GM21576 (cell line): Measurements from ENCODE around the gene CFDP1.
A peak's percentile ranks its signal among the peaks of the same experiment; 100 is the strongest.

Experiments used
- ATAC-seq: cut with Tn5 transposase; IDR thresholded peaks from one replicate; pipeline ENCODE4 v1.9.1; 2021; ENCODE audit warnings: mild to moderate bottlenecking, moderate library complexity; ENCODE audit not compliant: unreplicated experiment

CFDP1 gene

DNA sequence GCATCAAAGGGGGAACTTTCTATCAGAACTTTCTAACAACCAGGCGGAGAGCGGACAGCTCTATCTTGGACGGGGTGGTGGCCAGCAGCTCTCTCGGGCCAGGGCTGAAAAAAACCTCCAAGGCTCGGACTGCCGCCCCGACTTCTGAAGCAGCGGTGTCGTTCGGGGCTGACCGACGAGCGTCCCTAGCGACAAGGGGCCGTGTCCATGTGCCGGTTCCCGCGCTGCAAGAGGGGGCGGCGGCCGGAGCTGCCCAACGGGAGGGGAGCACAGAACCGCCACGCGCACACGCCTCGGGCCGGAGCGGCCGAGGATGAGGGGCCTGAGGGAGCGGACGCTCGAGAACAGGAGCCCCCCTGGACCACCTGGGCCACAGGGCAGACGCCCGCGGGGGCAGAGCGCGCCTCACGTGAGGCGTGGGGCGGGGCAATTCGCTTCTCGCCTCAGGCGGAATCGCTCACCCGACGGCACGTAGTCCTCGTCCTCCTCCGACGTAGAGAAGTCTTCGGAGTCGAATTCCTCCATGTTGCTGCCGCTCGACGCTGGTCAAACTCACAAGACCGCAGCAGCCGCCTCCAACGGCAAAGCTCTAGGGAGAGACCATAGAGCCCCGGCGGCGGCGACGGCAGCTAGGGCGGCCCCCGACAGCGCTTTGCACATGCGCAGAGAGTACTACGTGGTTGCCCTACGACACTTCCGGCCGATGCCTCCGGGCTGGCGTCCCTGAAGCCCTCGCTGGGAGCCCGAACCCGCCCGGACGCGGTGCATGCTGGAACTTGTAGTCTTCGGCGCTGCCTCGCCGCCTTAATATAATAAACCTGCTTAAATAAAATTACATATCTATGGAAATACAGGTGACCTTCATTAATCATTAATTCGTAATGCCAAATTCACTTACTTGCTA lies at the start of gene CFDP1:
Gene CFDP1 (minus strand): TSS at position 676 of the 904 bp plus-strand sequence. CDS start 151 bp downstream, at position 525.
- ATAC-seq = peak; percentile 93

DNA sequence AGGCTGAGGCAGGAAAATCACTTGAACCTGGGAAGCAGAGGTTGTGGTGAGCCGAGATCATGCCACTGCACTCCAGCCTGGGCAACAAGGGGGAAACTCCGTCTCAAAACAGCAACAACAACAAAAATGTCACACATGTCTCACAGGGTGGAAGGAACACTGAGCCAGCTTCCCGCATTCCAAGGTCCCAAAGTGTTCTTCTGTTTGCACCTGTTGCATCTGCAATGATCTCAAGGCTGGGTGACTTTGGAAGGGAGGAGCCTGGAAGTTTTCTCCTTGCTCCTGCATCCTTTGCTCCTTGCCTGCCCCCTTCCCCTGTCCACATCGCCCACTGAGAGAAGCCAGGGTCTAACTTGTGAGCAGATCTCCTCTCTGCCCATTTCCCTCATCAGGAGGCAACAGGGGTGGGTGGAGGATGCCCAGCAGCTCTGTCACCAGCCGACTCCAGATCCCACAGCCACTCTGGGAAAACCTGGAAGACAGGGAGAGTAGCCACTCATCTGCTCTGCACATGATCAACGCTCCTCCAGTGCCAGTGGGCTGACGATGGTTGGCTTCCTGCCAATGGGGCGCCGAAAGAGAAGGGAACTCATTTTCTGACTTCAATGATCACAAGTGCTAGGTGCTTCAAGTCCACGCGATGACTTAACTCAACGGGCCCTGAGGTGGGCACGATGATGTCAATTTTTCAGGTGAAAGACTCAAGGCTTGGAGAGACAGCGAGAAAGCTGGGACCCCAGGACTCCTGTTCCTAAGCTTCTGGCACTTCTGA lies 49.3 kb upstream of the CFDP1 start:
- ATAC-seq = no peak

DNA sequence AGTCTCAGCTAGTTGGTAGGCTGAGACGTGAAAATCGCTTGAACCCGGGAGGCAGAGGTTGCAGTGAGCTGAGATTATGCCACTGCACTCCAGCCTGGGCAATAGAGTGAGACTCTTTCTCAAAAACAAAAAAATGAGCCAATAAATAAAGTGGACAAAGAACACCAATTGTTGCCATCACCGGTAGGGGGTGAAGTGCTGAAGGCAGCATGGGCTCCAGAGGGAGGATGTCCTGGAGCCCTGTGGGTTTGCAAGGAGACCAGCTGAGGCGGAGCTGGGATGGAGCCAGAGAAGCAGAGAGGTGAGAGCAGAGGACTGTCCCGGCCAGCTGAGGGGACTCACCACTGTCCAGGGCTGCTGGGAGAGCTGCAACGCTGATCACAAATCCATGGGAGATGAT lies 48.2 kb upstream of the CFDP1 start:
- ATAC-seq = no peak

DNA sequence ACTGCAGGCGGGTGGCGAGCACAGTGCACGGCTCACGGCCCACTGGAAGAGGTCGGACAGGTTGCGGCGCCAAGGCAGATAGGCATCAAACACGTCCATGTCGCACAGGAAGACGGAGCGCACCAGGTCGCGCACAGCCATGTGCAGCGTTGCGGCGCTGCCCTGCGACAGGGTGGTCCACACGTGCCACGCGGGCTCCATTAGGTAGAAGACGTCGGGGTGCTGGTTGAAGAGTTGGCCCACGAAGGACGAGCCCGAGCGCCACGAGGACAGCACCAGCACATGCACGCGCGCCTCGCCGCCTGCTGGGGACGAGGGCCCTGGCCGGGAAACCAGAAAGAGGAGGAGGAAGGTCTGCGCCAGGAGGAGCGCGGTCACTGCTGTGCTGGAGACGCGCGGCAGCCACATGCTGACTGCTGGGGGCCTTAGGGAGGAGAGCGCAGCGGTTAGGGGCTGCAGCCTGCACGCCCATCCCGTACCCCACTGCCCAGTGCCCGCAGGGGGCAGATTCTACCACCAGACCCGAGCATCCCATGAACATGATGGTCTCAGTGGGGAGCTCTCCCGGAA lies 46.2 kb upstream of the CFDP1 start:
- no peak for ATAC-seq

DNA sequence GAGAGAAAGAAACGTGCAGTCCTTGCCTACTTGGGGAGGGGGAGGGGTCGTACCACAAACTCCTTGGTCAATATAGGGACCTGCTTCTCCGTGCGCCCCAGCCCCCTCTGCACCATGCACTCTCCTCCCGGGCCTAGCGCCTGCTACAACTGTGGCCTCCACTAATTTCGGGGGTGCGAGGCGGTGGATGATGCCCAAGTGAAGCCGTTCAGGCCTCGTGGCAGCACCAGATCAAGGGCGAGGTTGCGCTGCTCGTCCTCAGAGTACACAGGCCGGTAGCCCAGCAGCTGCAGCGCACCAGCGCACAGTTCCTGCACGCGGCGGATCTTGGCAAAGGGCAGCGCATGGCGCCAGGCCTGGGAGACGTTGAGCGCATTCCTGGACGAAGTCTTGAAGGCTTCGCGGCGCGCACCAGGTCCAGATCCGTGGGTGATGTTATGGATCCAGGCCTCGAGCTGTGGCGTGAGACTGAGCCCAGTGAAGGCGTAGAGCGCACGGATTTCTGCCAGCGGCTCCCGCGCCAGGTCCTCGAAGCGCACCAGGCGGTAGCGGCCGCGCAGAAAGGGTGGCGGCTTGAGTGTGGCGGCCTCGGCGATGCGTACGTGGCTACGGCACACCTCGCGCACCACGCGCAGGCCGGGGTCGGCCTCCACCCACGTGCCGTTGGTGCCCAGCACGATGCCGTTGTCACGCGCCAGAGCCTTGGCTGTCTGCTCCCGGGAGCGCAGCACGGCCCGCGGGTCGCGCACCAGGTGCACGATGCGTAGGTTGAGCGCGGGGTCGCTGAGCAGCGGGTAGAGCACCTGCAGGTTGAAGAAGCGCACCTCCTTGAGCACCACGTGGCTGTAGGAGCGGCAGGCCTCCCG lies 45.4 kb upstream of the CFDP1 start:
- ATAC-seq = no peak

DNA sequence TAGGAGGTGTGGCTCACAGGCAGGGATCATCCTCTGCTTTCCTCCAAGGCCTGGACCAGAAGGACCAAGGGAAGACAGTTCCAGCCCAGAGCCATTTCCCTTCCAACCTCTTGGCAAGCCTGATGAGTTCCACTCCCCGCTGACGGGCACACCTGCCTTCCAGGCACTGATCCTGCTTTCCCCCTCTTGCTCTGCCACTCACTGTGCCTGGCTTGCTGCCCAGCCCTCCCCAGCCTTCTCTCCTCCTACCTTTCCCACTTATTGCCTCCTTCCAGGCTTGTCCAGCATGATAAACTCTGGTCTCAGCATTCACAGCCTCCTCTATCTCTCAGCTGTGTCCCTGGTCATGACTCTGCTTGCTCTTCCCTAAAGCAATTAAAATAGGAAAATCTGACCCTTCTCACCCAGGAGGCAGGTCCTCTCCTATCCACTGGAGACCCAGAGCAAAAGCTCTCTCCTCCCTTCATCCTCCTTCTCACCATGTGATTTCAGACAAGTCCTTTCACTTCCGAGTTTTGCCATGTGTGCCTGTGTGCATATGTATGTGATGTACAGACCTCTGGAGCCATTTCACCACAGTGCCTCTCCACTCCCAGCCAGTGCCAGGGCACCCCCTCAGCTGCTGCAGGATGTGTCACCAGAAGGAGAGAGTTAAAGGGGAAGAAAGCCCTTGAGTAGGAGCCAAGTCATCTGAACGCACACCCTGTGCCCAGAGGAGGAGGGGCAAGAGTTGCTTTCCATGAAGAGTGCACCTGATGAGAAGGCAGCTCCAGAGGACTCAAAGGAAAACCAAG lies 44.6 kb upstream of the CFDP1 start:
- no peak for ATAC-seq

DNA sequence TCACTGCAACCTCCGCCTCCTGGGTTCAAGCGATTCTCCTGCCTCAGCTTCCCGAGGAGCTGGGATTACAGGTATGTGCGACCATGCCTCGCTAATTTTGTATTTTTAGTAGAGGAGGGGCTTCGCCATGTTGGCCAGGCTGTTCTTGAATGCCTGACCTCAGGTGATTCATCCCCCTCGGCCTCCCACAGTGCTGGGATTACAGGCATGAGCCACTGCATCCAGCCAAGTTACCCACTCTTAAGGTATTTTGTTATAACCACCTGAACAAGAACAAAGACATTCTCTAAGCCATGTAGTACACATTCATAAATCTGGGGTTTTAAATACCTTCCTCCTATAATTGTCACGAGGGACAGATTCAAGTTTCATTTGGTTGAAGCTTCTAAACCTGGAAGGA lies 43.5 kb upstream of the CFDP1 start:
- ATAC-seq = no peak

DNA sequence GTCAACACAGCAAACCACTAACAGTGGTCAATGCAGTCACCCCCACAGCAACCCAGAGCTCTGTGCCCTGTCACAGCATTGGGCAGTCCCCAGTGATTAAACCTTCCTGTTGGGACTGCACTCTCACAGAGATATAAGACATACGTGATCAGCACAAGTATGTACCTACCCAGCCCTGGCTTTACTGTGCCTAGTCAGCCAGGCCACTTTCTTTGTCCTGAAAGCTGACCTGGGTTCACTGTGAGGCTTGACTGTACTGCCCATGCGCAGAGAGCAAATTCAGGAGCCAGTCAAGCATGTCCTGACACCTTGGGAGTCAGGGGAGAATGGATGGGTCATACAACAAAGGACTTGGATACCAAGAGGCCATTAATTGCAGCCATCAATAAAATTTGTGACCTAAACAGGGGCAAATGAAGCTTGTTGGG lies 42.1 kb upstream of the CFDP1 start:
- ATAC-seq = no peak

DNA sequence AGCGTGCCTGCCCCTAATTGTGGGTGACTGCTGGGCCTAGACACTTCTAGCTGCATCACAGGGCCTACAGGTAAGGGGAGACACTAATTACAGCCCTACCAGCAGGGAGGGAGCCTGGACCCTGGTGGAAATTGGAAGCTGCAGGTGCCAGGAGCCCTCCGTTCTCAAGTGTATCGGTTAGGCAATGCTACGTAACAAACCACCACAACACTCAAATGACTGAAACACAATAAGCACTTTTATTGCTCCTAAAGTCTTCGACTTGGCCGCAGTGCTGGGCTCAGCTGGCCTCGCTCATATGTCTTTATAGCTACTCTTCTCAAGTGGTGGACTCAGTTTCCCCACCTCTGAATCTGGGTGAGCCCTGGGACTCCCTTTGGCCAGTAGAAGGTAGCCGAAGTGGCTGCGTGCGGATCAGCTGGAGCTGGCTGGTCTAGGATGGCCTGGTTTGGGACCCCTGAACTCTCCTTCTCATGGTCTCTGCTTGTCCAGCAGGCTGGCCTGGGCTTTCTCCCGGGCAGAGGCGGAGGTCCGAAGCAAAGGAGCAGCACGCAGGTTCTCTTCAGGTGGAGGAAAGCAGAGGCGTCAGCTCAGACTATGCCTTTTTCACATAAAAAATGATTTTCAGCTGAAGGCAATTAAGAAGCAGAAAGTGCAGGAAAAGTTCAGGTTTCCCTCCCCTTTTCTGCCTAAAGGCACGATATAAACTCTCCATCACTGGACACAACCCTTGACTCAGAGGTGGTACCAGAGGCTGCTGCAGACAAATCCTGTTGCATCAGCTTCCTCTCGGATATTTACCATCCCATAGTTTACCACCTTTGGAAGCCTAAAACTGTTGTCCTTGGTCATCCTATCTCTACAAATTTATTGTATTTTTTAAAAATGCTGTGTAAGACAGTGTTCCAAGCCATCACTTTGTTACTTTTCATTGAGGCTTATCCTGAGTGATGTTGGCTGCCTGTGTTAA lies 39.9 kb upstream of the CFDP1 start:
- no peak for ATAC-seq

DNA sequence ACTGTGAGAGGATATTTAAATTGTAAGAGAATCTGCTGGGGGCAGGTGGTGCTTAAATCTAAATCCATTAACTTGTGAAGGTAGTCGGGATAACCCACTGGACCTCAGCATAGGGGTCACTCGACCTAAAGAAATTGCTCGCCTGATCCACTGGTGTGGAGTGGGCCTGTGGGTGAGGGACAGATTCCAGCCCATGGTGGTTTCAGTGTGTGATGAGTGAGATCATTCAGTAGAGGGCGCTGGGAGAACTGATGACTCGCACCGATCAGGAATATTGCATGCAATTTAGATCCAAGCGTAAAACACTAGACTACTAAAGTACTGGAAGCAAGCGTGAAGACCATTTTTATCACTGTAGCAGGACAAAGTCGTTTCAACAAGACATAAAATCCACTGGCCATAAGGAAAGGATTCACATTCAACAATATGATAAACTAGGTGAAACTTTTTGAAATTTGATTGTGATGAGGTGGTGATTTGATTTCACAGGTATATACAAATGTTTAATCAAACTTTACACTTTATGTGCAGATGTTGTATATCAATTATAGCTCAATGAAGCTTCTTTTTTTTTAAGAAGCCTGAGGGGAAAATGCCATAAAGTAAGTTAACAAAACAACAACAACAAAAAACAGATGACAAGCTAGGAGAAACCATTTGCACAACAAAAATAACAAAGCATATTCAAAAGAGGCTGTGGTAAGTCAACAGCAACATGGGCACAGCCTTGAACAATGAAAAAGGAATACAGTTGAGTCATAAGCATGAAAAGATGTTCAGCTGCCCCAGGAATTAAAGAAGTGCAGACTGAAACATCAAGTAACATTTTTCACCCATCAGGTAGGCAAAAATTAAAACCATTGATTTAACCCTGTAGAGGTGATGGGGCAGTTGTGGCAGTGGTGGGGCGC lies 38.7 kb upstream of the CFDP1 start:
- no peak for ATAC-seq

DNA sequence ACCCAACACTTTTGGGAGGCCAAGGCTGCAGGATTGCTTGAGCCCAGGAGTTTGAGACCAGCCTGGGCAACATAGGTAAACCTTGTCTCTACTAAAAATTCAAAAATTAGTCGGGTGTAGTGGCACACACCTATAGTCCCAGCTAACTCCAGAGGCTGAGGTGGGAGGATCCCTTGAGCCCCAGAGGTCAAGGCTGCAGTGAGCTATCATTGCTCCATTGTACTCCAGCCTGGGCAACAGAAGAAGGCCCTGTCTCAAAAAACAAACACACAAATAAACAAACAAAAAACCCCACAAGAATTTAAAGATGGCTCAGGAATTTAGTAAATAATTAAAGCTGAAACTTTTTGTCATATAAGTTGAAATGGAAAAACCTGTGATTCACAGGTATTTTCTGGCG lies 33.5 kb upstream of the CFDP1 start:
- no peak for ATAC-seq

DNA sequence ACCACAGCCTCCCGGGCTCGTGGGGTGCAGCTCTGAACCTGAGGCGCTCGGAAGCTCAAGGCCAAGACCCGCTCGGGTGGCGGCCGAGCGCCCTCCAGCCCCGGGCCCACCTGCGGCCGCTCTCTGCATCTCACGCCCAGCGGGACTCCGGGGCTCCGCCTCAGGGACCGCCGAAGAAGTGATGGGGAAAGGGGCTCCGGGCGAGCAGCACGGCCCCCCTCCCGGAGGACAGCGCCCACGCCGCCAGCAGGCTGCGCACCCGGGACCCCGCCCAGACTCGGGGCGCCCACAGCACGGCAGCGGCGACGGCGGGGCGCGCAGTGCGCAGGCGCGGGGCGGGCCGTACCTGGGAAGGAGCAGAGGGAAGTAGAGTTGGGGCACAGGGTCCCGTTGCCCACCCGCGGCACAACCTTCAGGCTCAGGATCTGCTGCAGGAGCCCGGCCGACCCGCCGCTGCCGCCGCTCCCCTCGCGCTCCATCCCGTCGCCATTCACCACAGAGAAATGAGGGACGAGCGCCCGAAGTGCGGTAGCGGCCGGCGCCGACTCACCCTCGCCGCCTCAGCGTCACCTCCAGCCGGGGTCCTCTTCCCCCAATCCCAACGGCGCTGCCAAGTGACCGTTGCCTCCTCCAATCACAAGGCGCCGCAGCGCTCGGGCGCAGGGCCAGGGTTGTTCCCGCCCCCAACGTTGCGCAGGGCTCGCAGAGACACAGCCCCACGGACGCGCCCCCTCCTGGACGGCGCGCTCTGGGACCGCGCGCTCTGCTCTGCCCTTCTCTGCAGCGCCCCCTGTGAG lies 31.0 kb upstream of the CFDP1 start, which contains the start of gene TMEM170A:
Gene TMEM170A (minus strand): TSS at position 568 of the 797 bp plus-strand sequence. CDS start 89 bp downstream, at position 479.
- peak; percentile 94 for ATAC-seq

DNA sequence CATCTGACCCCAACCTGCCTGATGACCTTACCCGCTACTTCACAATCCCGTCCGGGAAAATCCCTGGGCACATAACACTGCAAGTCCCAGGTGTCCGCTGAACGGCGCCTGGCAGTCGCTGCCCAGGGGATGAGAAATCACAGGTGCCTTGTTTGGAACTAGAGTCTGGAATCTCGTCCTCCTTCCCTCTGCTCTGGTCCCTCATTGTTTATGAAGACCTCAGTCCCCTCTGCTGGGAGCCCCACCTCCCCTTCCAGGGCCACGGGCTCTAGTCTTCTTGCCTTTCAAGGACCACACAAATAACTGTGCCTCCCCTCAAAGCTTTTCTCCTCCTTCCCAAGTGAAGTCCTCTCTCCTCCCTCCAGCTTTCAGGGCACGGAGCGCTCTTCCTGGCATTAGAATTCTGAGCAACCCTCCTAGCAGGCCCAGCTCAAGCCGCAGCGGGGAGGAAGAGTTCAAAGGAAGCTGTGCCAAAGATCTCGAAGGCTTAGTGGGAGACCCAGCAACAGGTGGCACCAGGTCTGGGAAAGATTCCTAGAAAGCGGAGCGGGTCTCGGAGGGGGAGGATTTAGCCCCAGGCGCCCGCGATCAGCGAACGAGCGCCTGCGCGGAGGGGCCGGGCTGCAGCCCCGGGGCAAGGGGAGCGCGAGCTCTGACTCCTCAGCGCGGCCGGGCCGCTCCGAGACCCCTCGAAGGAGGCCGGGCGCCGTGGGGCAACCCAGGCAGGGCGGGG lies 30.3 kb upstream of the CFDP1 start:
- ATAC-seq = peak; percentile 15

DNA sequence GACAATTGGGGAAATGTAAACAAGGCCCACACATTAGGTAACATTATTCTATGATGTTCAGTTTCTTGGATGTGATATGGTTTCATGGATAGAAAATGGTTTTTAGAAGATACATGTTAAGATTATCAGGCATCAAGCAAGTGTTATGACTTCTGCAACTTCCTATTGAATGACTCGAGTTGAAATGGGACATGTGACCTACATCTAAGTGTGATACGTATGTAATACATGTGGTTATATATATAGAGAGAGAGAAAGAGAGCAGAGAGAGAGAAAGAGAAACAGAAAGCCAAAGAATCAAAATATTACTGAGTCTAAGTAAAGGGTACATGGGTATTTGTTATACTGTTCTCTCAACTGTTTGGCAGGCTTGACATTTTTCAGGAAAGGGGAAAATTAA lies 29.5 kb upstream of the CFDP1 start:
- ATAC-seq = no peak

DNA sequence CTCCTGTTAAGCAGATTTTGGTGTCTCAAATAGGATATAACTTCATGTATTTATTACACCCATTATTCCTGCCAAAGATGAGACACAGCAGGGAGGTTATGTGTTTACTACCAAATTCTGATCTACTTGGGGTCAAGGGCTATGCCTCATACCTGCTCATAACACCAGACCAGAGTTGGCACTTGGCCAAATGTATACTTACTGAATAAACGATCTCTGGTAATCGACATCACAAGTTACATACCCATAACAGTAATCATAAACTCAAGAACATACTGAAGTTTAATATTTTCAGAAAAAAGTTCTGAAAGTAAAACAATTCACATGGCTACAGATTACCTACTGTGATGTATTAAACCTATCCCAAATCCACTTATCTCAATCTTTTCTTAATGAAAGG lies 28.3 kb upstream of the CFDP1 start:
- ATAC-seq = no peak

DNA sequence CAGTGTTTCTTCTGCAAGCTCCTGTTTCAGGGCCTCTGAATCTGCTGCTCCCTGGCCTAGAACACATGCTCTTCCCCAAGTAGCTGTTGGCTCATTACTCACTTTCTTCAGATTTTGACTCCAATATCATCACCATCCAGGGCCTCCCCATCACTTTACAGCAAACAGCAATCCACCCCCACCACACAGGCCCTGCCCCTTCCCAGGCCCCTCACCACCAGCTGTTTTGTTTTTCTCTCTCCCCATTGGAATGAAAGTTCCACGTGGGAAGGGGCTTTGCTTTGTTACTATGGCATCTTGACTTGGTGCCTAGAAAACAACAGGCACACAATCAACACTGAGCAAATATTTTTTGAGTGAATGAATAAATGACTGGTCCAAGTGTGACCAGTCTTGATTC lies 27.1 kb upstream of the CFDP1 start:
- no peak for ATAC-seq
